ENCODE measurements around the gene AOAH.

AOAH gene

GRCh38 chr7:36626111-36626510, 98.2 kb downstream of the AOAH start:
- no peak for DNase-seq

- DNase-seq: no peak
Measured at GRCh38 chr7:36625247-36625646, 99.0 kb downstream of the AOAH start.

GRCh38 chr7:36623247-36623646, 101.0 kb downstream of the AOAH start:
- no peak for DNase-seq

- no peak for DNase-seq
Measured at GRCh38 chr7:36621396-36621795, 102.9 kb downstream of the AOAH start.

- no peak for DNase-seq
Measured at GRCh38 chr7:36620166-36620708, 104.1 kb downstream of the AOAH start.

GRCh38 chr7:36617408-36617807, 106.9 kb downstream of the AOAH start:
- DNase-seq: no peak

- no peak for DNase-seq
Measured at GRCh38 chr7:36615852-36616540, 108.3 kb downstream of the AOAH start.

- DNase-seq: no peak
Measured at GRCh38 chr7:36614959-36615358, 109.3 kb downstream of the AOAH start.

- DNase-seq: no peak
Measured at GRCh38 chr7:36613031-36613614, 111.2 kb downstream of the AOAH start.

- DNase-seq: no peak
Measured at GRCh38 chr7:36611703-36612102, 112.6 kb downstream of the AOAH start.

- no peak for DNase-seq
Measured at GRCh38 chr7:36607721-36608095, 116.6 kb downstream of the AOAH start.

- DNase-seq: no peak
Measured at GRCh38 chr7:36606976-36607720, 117.1 kb downstream of the AOAH start.

GRCh38 chr7:36606153-36606975, 117.9 kb downstream of the AOAH start:
- DNase-seq: no peak

GRCh38 chr7:36605261-36606051, 118.8 kb downstream of the AOAH start:
- DNase-seq: no peak

GRCh38 chr7:36604806-36605205, 119.5 kb downstream of the AOAH start:
- no peak for DNase-seq

GRCh38 chr7:36602934-36603887, 121.1 kb downstream of the AOAH start:
- no peak for DNase-seq

GRCh38 chr7:36602511-36602910, 121.8 kb downstream of the AOAH start:
- no peak for DNase-seq

- DNase-seq: no peak
Measured at GRCh38 chr7:36601601-36602000, 122.7 kb downstream of the AOAH start.

GRCh38 chr7:36600869-36601530, 123.3 kb downstream of the AOAH start:
- no peak for DNase-seq

- no peak for DNase-seq
Measured at GRCh38 chr7:36600314-36600682, 124.0 kb downstream of the AOAH start.
